COR-L47 (cell line): ENCODE measurements around the gene GPC1.

Source experiments
- DNase-seq: peaks from one replicate; lab custom pipeline; 2025; lab: John Stamatoyannopoulos, UW

GPC1 gene

DNA sequence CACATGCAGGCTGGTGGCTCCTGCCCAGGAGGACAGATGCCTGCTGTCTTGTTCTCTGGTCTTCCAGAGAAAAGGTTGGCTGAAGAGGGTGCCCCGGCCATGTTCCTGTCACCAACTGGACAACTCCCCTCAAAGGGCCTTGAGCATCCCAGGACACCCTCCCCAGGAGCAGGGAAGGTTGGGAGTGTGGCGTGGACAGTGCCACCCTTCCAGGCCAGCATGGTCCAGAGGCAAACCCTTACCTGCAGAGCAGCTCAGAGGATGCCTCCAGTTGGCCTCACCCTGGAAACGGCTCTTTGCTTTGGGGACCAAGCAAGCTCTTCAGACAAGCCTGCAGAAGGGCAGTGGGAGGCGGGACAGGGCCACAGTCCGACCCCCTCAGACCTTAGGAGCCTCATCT is 4.9 kb upstream of the GPC1 start:
- DNase-seq, result no peak

- DNase-seq, result no peak
These were observed 4.2 kb upstream of the GPC1 start for GRCh38 chr2:240431271-240431660.

GRCh38 chr2:240431661-240432424 is 3.6 kb upstream of the GPC1 start:
- no peak for DNase-seq

- DNase-seq, result no peak
These were observed 3.0 kb upstream of the GPC1 start for GRCh38 chr2:240432430-240432819.

DNA sequence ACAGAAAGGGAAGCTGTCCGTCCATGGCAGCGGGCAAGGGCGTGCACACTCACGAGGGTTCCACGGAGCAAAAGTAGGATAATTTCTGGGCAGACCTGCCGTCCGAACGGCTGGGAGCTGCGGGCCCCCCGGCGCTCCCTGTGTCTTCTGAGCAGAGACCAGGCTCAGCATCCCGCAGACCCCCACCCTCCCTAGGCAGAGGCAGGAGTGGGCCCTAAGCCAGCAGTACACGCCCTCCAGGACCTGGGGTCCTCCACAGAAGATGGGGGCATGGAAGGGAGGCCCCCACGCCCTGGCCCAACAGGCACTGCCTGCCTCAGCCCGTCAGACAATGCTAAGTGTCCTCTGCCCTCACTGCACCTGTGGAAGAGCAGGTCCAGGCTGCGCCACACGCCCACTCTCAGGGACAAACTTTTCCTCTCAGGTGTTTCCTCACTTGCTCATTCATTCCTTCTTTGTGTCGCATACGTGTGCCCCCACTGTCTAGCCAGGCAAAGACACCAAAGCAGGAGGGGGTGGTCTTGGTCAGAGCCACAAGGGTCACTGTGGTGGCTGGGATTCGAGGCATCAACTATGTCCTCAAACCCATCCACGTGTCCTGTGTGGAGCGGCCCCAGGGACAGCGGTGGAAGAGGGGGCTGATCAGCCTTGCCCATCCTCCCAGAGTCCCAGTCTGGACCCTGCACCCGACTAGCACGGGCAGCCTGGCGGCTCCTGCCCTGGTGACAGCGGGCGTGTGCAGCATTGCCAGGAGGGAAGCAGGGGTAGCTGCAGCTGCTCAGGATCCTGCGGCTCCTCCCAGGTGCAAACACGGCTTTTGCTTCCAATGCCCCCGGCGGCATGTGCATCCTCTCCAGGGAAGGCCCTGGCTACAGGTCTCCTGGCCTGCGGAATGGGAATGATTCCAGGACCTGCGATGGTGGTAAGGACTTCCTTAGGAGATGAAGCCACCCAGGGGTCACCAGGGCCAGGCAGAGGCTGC is 2.4 kb upstream of the GPC1 start:
- no peak for DNase-seq

DNA sequence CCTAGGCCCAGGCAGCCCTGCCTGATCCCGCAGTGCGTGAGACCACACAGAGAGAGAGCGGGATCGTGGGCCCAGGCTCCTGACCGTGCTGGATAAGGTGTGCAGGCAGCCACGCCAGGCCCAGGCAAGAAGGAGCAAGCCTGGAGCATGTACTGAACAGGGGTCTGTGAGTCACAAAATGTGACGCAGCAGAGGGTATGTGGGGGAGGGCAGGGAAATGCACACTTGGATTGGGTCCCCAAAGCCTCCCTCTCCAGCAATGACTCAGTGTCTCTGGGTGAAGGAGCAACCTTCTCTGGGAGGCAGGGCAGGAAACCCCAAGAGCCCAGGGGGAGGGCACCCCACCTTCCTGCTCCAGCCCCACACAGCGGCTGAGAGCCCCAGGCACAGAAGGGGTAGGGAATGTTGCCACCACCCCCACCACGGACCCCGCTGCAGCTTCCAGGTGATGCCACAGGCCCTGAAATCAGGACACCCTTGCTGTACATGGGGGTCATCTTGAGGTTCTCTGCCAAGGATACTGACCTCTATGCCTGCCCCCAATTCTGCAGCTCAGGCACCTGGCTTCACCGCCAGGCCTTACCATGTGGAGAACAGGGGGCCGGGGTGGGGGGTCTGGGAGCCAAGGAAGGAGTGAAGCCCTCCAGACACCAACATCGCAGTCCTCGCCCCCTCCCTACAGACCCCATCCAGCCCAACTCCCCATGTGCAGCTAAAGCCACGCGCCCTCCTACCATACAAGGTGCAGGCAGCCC is 1.3 kb upstream of the GPC1 start:
- DNase-seq, result no peak

DNA sequence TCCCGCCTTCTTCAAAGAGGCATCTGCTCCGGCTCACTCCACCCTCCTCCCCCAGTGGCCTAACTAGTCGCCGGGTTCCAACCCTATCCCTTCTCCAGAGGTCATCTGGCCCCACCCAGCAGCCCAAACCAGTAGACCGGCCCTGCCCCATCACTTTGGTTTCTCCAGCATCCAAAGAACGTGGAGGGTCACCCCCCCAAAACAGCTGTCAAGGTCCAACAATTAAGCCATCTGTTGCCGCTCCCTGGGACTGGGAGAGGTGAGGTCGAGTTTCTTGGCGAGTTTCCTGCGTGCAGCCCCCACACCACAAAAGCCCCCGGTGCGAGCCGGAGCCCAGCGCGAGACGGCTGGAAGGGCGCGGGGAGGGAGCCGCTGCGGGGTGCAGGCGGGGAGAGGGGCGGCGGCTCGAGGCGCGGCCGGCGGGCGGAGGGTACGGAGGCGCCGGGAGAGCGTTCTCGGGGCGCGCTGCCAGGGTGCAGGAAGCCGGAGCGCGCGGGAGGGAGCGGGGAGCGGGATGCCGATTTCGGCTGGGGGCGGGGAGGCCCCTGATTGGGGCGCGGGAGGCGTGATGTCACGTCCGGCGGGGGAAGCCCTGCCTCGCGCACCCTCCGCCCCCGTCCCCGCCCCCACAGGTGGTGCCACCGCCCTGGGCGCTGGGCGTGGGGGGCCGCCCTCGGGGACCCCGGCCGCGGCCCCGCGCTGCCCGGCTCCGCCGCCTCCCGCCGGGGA is 571 bp upstream of the GPC1 start:
- peak; percentile 76 for DNase-seq

DNA sequence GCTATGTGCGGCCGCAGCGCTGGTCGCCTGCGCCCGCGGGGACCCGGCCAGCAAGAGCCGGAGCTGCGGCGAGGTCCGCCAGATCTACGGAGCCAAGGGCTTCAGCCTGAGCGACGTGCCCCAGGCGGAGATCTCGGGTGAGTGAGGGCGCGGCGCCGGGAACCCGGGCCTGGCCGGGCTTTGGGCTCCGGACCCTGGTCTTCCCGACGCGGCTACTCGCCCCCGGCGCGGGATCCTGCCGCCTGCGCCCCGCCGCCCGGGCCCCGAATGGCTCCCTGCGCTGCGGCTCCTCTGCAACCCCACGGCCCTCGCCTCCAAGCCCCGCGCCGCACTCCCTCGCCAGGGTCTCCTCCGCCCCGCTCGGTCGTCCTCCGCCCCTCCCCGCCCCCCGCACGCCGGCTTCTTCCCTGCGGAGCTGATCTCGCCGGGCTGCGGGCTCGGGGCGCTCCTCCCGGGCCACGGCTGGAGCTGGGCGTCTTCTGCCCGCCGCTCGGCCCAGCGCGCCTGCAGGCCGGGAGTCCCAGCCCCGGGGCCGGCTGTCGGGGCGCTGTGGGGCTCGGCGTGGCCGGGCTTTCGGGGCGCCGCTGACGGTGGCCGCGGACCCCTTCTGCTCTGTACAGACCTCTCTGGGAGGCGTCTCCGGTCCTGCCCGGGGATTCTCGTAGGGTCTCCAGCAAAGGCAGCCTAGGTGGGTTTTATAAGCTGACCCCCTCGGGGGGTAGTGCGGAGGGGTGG is 652 bp downstream of the GPC1 start:
- DNase-seq, result no peak

DNA sequence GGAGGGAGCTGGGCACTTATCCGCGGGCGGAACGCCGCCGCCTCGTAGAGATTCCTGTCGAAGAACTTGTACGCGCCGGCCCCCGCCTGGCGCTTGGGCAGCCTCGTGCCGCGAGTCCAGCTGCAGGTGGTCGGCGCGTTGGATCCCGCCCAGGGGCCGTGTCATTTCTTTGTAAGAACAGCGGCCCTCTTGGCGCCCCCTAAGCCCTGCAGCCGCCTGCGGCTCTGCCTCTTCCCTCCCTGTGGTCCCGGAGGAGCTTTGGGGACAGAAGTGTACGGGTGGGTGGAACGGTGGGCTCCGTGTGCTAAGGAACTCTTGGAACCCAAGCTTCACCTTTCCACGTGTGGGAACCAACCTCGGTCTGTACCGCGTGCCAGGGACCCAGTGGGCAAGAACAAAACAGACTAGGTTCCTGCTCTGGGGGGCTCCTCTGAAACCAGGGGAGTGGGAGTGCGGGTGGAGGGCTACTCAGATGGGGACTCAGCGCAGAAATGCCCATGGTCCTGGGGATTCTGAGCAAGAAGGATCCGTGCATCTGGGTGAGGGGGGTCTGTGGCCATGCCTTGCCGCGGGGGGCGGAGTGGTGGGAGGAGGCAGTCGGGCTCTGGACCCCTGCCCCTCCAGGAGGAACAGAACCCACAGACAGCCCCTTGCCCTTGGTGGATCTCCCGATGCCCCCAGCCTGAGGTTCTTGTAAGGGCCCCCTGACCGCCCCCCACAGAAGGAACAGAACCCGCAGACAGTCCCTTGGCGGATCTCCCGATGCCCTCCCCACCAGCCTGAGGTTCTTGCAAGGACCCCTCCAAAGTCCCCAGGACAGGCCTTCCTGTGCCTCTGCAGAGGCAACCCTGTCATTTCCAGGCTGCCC is 1.5 kb downstream of the GPC1 start:
- DNase-seq, result no peak

DNA sequence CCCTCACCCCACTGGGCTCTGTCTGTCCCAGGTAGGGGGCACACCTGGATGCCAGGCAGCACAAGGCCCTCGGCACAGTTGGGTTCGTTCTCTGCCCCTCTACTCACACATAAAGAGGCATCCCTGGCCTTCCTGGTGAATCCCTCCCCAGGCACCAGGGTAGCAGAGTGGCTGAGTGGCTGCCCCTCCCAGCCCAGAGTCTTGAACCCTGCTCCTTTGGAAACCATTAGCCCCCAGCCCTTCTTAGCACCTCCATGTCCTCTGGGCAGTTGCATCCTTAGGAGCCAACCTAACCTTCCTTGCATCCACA is 2.0 kb downstream of the GPC1 start:
- DNase-seq, result no peak

GRCh38 chr2:240437861-240438809 is 2.7 kb downstream of the GPC1 start:
- no peak for DNase-seq

GRCh38 chr2:240438810-240439697 is 3.6 kb downstream of the GPC1 start:
- DNase-seq, result no peak

DNA sequence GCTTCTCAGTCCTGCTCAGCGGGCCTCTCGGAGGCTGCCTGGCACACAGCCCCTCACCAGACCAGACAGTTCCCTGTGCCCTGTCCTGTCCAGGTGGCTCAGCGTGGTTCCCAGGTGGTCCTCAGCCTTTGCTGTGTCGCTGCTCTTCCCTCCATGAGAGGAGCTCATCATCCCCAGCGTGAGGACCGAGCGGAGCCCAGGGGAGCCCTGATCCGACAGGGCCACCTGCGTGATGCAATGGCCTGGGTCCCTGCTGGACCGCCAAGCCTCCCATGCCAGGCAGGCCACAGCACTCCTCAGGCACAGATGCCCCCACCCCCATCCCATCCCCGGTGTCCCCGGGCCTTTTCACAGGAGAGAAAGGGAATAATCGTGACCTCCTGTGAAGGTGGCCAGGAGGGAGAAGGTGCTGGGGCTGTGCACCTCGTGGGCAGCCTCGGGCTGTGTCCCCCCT is 4.3 kb downstream of the GPC1 start:
- DNase-seq, result no peak

GRCh38 chr2:240440251-240440650 is 4.8 kb downstream of the GPC1 start:
- no peak for DNase-seq

DNA sequence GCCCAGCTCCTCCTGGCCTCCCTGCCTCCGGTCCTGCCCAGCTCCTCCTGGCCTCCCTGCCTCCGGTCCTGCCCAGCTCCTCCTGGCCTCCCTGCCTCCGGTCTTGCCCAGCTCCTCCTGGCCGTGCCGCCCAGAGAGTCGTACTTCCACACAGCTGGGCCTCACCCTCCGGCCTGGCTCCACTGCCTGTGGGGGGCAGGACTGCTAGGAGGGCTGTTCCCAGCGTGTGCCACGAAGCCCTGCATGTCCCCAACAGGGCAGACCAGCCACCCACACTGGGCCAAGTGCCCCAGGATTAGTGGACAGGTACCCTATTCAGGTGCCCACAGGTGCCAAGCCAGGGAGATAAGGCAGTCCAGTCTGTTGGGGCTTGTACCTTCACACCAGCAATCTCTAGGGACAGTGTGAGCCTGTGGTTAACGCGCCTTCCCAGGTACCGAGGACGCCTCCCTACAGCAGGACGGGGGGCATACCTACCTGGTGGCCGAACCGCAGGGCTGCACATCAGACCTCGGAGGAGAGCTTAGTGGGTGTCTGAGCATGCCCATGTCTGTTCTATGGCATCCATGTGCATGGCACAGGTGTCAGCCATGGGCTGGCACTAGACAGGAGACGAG is 5.3 kb downstream of the GPC1 start:
- no peak for DNase-seq

GRCh38 chr2:240441326-240441992 is 6.0 kb downstream of the GPC1 start:
- DNase-seq, result no peak

DNA sequence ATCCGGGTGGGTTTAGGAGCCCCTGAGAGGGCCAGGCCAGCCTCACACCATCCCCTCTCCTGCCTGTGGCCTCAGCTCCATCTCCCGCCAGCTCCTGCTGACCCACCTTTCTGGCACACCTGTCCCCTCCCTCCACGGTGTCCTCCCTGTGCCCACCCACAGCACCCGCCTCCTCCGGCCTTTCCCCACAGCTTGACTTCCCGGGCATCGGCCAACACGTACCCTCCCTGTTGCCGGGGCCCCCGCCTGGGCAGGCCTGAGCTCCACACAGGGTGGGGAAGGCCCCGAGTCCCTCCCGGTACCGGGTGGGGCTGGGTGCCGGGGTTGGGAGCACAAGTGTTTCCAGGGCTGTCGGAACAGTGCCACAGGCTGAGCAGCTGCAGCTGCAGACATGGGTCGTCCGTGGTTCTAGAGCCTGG is 6.5 kb downstream of the GPC1 start:
- no peak for DNase-seq
